ENCODE measurements around the gene ZFYVE21. TPM values are rescaled to one million over a fixed set of nuclear protein-coding genes. Genes with fewer than 3 reads are reported as not detected.

The ZFYVE21 gene
- polyA plus RNA-seq, 4 donors = 40.0 to 53.6 (median 42.1) TPM

DNA sequence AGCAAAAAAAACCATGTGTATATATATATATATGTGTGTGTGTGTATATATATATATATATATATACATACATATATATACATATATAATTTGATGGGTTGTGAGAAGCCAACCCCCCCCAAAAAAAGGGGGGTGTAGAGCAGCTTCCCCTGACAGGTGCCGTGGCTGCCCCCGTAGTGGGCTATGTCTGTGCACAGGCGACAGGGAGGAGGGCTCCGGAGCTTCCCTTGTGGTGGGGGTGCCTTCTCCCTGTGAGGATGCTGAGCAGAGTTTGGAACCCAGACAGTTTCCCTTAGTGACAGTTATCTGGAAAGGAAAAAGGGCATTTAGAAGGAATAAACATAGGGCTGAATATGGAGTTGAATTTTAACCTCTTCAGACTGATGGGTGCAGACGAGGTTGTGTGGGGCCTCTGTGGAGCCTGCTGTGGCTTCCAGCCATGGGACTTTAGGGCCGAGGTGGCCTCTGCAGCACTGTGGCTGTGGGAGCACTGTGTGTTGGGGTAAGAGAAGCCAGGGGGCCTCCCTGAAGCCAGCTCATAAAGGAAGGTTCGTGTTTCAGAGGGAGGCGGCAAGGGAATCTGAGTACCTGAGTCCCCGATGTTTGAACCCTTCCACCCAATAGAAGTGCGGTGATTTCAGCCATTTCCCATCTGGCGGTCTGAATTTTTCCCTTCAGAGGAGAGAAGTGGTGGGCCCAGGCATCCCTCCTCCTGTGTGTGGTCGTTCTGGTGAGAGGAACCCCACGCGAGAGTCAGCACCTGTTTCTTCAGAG is 20.1 kb upstream of the ZFYVE21 start:
- no peak for DNase-seq
- no peak for FAIRE-seq
- Histone ChIP-seq H3K4me3 (ENCODE audit: low read depth in 1 of 3, low read length in 3 of 3) (no peak overlapping the region), H3K4me1 (ENCODE audit: control insufficient read depth in 3 of 3, insufficient read depth in 2 of 3, low read depth in 1 of 3, low read length in 2 of 3) (peaks cover 0 to 22% (median 0%) of the 10 kb centered on the region in 3 donors), H3K9me3 (ENCODE audit: control insufficient read depth in 2 of 2, insufficient read depth in 1 of 2, low read depth in 1 of 2, low read length in 1 of 2) (no peaks in the 10 kb centered on the region), H3K27me3 (ENCODE audit: control insufficient read depth in 3 of 3, insufficient read depth in 3 of 3, low read length in 3 of 3) (no peaks in the 10 kb centered on the region), H3K27ac (ENCODE audit: low read depth in 1 of 3, low read length in 2 of 3) (no peak overlapping the region), H3K36me3 (ENCODE audit: control insufficient read depth in 3 of 3, insufficient read depth in 2 of 3, low read depth in 1 of 3, low read length in 3 of 3) (peaks cover 3 to 75% (median 9%) of the 10 kb centered on the region in 3 donors)
- 78 to 86% (median 82%) methylated on average over 14 of the region's 14 CpGs for WGBS, 3 donors

DNA sequence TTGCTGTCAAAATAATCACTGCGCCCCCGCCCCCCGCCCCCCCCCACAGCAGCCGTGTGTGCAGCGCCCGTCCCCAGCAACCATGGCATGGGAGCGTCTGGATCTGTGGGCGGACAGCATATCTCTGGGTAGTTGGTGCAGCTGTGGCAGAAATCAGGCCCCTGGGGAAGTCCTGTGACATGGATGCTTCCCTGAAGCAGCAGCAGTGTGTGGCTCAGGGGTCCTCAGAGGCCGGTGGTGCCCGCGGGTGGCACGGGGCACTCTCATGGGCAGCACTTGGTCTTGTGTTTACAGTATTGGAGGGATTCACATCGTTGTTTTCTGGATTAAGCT is 19.6 kb upstream of the ZFYVE21 start:
- DNase-seq (no peak), FAIRE-seq (no peak)
- H3K27me3 ChIP-seq (ENCODE audit: control insufficient read depth in 3 of 3, insufficient read depth in 3 of 3, low read length in 3 of 3) = no peaks in the 10 kb centered on the region
- H3K27ac ChIP-seq (ENCODE audit: low read depth in 1 of 3, low read length in 2 of 3) = peak overlapping the region in 1 of 3 donors; percentile 25
- H3K4me3 ChIP-seq (ENCODE audit: low read depth in 1 of 3, low read length in 3 of 3) = no peak overlapping the region
- H3K9me3 ChIP-seq (ENCODE audit: control insufficient read depth in 2 of 2, insufficient read depth in 1 of 2, low read depth in 1 of 2, low read length in 1 of 2) = no peaks in the 10 kb centered on the region
- peaks cover 0 to 27% (median 0%) of the 10 kb centered on the region in 3 donors for H3K4me1 ChIP-seq (ENCODE audit: control insufficient read depth in 3 of 3, insufficient read depth in 2 of 3, low read depth in 1 of 3, low read length in 2 of 3)
- 55 to 85% (median 63%) methylated on average over 11 to 13 of the region's 13 CpGs for WGBS, 3 donors
- H3K36me3 ChIP-seq (ENCODE audit: control insufficient read depth in 3 of 3, insufficient read depth in 2 of 3, low read depth in 1 of 3, low read length in 3 of 3) = peaks cover 3 to 79% (median 9%) of the 10 kb centered on the region in 3 donors

DNA sequence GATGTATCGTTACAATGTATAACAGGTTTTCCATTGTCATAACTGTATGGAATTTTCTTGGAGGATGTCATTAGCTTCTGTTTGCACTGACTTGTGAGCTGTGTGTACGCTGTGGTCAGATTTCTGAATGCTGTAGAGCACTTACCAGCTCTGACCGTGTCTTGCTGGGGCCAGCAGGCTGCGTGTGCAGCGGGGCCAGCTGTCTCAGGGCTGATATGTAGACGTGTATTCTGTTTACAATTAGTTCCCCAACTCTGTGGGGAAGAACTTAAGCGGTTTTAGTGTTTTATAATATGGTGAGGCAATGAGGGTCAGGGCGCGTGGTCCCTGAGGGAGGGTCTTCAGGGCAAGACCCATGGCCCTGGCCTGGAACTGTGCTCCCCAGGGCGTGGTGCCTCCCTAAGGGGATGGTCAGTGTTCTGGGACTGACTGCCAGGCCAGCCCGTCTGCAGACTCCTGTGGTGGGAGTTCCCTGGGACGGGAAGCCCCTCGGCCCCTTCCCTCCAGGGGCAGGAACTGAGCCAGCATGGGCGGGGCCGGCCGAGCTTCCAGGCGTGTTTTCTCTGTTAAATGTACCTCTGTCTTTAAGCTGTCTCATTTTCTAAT is 19.0 kb upstream of the ZFYVE21 start:
- Histone ChIP-seq H3K27ac (ENCODE audit: low read depth in 1 of 3, low read length in 2 of 3) (peak overlapping the region in 2 of 3 donors; percentile 1 to 30), H3K4me1 (ENCODE audit: control insufficient read depth in 3 of 3, insufficient read depth in 2 of 3, low read depth in 1 of 3, low read length in 2 of 3) (peaks cover 0 to 27% (median 0%) of the 10 kb centered on the region in 3 donors)

DNA sequence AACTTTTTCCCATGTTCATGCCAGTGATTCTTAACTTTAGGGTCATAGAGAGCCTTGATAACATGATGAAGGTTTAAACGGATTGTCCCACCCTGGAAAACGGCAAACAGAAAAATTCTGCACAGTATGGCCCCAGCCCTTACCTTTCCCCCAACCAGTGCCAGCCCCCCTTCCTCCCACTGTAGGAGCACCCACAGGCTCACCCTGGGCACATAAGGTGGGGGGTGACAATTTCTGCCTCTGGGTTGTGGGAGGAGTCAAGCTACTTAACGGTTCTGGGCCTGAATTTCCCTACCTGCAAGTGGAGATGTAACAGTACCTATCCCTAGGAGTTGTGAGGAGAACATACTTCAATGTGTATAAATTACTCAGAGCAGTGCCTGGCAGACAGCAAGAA is 18.4 kb upstream of the ZFYVE21 start:
- WGBS, 3 donors = 34 to 64% (median 61%) methylated on average over 3 of the region's 3 CpGs

More for the DNA sequence above, 19.0 kb upstream of the ZFYVE21 start:
- H3K36me3 ChIP-seq (ENCODE audit: control insufficient read depth in 3 of 3, insufficient read depth in 2 of 3, low read depth in 1 of 3, low read length in 3 of 3) = peaks cover 3 to 83% (median 9%) of the 10 kb centered on the region in 3 donors
- H3K27me3 ChIP-seq (ENCODE audit: control insufficient read depth in 3 of 3, insufficient read depth in 3 of 3, low read length in 3 of 3) = no peaks in the 10 kb centered on the region
- no peak overlapping the region for H3K4me3 ChIP-seq (ENCODE audit: low read depth in 1 of 3, low read length in 3 of 3)
- 43 to 73% (median 68%) methylated on average over 17 of the region's 17 CpGs for WGBS, 3 donors
- DNase-seq = no peak
- H3K9me3 ChIP-seq (ENCODE audit: control insufficient read depth in 2 of 2, insufficient read depth in 1 of 2, low read depth in 1 of 2, low read length in 1 of 2) = no peaks in the 10 kb centered on the region
- no peak for FAIRE-seq

DNA sequence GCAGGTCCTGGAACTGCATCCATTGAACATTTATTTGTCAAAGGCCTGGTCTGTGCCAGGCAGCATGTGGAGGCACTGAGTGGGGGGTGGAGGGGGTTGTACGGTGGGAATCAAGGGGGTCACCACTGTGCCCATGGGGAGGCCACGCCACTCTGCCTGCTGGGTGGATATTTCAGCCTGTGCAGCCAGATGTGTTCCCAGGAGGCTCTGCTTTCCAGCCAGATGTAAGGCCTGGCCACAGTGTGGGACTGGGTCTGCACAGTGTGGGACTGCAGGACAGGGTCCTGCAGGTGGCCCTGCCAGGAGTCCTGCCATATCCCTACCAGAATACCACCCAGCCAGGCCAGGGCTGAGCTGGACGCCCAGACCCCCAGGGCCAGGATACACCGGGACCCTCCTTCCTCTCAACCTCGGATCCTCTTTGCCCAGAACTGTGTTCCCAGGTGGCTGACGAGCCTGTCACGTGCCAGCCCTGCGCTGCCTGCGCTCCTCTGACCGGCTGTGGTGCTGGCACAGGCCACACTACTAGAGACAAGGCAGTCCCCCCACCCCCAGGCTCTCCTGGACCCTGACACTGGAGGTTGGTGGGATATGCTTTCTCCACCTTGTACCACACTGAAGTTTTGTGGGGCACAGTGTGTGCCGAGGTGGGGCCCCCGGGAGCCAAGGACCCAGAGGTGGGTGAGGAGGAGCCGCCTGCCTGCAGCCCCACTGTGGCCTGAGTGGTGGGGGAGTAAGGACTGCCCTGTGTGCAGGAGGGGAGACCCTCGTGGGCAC is 17.8 kb upstream of the ZFYVE21 start:
- DNase-seq (no peak), FAIRE-seq (no peak)
- peaks cover 3 to 88% (median 11%) of the 10 kb centered on the region in 3 donors for H3K36me3 ChIP-seq (ENCODE audit: control insufficient read depth in 3 of 3, insufficient read depth in 2 of 3, low read depth in 1 of 3, low read length in 3 of 3)
- H3K4me3 ChIP-seq (ENCODE audit: low read depth in 1 of 3, low read length in 3 of 3) = no peak overlapping the region
- 87 to 90% (median 88%) methylated on average over 11 to 14 of the region's 14 CpGs for WGBS, 3 donors
- H3K27me3 ChIP-seq (ENCODE audit: control insufficient read depth in 3 of 3, insufficient read depth in 3 of 3, low read length in 3 of 3) = no peaks in the 10 kb centered on the region
- peaks cover 0 to 27% (median 0%) of the 10 kb centered on the region in 3 donors for H3K4me1 ChIP-seq (ENCODE audit: control insufficient read depth in 3 of 3, insufficient read depth in 2 of 3, low read depth in 1 of 3, low read length in 2 of 3)
- H3K9me3 ChIP-seq (ENCODE audit: control insufficient read depth in 2 of 2, insufficient read depth in 1 of 2, low read depth in 1 of 2, low read length in 1 of 2) = no peaks in the 10 kb centered on the region
- peak overlapping the region in 1 of 3 donors; percentile 8 for H3K27ac ChIP-seq (ENCODE audit: low read depth in 1 of 3, low read length in 2 of 3)

More for the DNA sequence above, 18.4 kb upstream of the ZFYVE21 start:
- FAIRE-seq (no peak), DNase-seq (no peak)
- Histone ChIP-seq H3K27ac (ENCODE audit: low read depth in 1 of 3, low read length in 2 of 3) (no peak overlapping the region), H3K36me3 (ENCODE audit: control insufficient read depth in 3 of 3, insufficient read depth in 2 of 3, low read depth in 1 of 3, low read length in 3 of 3) (peaks cover 3 to 87% (median 10%) of the 10 kb centered on the region in 3 donors), H3K4me3 (ENCODE audit: low read depth in 1 of 3, low read length in 3 of 3) (no peak overlapping the region), H3K4me1 (ENCODE audit: control insufficient read depth in 3 of 3, insufficient read depth in 2 of 3, low read depth in 1 of 3, low read length in 2 of 3) (peaks cover 0 to 27% (median 0%) of the 10 kb centered on the region in 3 donors), H3K27me3 (ENCODE audit: control insufficient read depth in 3 of 3, insufficient read depth in 3 of 3, low read length in 3 of 3) (no peaks in the 10 kb centered on the region), H3K9me3 (ENCODE audit: control insufficient read depth in 2 of 2, insufficient read depth in 1 of 2, low read depth in 1 of 2, low read length in 1 of 2) (no peaks in the 10 kb centered on the region)

DNA sequence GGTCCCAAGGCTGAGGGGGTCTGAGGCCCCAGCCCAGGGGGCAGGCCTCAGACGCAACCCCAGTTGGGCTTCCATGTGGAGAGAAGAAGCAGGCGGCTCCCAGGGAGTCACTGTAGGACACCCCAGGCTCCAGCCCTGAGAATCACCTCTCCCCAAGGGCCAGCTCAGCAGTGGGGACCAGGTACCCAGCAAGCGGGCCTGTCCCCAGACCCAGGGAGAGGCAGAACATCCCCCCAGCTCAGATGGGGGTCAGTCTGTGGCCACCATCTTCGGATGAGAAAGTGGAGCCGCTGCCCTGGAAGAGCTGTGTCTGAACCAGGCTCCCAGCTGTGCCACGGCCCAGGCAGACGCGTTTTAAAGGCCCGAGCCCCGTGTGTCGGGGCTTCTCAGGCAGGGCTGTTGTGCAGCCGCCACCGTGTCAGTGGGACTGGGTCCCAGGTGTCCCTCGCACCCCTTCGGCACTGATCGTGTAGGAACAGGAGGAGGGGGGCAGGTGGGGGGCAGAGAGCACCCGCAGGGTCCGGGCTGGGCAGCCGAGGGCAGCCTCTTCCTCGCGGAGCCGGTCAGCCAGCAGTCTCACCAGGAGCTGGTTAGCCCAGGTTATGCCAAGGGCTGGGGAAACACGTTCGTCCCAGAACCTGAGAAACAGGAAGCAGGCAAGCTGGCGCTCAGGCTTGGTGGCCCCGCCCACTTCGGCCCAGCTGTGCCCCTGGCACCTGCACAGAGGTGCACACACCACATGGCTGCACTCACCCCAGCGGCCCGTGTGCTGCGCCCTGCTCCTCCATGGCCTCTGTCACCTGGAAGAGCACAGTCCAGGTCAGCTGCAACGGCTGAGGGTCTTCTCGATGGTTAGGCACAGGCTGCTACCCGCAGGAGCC is 17.0 kb upstream of the ZFYVE21 start:
- Histone ChIP-seq H3K27ac (ENCODE audit: low read depth in 1 of 3, low read length in 2 of 3) (peak overlapping the region in 1 of 3 donors; percentile 8), H3K36me3 (ENCODE audit: control insufficient read depth in 3 of 3, insufficient read depth in 2 of 3, low read depth in 1 of 3, low read length in 3 of 3) (peaks cover 3 to 88% (median 11%) of the 10 kb centered on the region in 3 donors), H3K4me1 (ENCODE audit: control insufficient read depth in 3 of 3, insufficient read depth in 2 of 3, low read depth in 1 of 3, low read length in 2 of 3) (peaks cover 0 to 27% (median 0%) of the 10 kb centered on the region in 3 donors), H3K4me3 (ENCODE audit: low read depth in 1 of 3, low read length in 3 of 3) (no peak overlapping the region), H3K27me3 (ENCODE audit: control insufficient read depth in 3 of 3, insufficient read depth in 3 of 3, low read length in 3 of 3) (no peaks in the 10 kb centered on the region), H3K9me3 (ENCODE audit: control insufficient read depth in 2 of 2, insufficient read depth in 1 of 2, low read depth in 1 of 2, low read length in 1 of 2) (no peaks in the 10 kb centered on the region)
- DNase-seq (peak in 1 of 2 donors; percentile 70), FAIRE-seq (no peak)
- 30 to 70% (median 51%) methylated on average over 28 to 33 of the region's 33 CpGs for WGBS, 3 donors

DNA sequence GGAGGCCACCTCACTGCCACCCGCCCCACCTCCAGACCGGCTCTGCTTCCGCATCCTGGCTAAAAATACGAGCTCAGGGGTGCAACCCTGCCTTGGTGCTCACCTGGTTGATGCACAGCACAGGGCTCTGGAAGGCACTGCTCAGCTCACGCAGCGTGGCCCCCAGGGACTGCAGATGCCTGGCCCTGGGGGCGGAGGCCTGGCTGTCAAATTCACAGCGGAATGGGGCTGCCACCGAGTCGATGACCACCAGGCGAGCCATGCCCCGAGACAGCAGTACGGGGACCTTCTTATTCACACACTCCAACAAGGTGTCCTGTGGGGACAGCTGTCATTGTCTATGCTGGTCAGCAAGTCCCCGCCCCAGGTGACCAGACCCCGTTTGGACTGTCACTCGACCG is 16.3 kb upstream of the ZFYVE21 start:
- Histone ChIP-seq H3K27me3 (ENCODE audit: control insufficient read depth in 3 of 3, insufficient read depth in 3 of 3, low read length in 3 of 3) (no peaks in the 10 kb centered on the region), H3K27ac (ENCODE audit: low read depth in 1 of 3, low read length in 2 of 3) (no peak overlapping the region), H3K36me3 (ENCODE audit: control insufficient read depth in 3 of 3, insufficient read depth in 2 of 3, low read depth in 1 of 3, low read length in 3 of 3) (peaks cover 3 to 88% (median 10%) of the 10 kb centered on the region in 3 donors), H3K4me3 (ENCODE audit: low read depth in 1 of 3, low read length in 3 of 3) (no peak overlapping the region), H3K9me3 (ENCODE audit: control insufficient read depth in 2 of 2, insufficient read depth in 1 of 2, low read depth in 1 of 2, low read length in 1 of 2) (no peaks in the 10 kb centered on the region), H3K4me1 (ENCODE audit: control insufficient read depth in 3 of 3, insufficient read depth in 2 of 3, low read depth in 1 of 3, low read length in 2 of 3) (peaks cover 0 to 27% (median 0%) of the 10 kb centered on the region in 3 donors)
- 86 to 94% (median 90%) methylated on average over 17 of the region's 17 CpGs for WGBS, 3 donors
- no peak for DNase-seq
- FAIRE-seq = no peak

All from small intestine (tissue), 7 donors.